Right ventricle myocardium superior (tissue), 1 donor: Measurements from ENCODE around the gene HIC1. TPM values are rescaled to one million over a fixed set of nuclear protein-coding genes. Genes with fewer than 3 reads are reported as not detected.

Source experiments
- ATAC-seq: fragments of 200-7000 bp; cut with Tn5 transposase; one replicate; pipeline ENCODE4 v1.9.1; 2020; ENCODE audit warnings: mild to moderate bottlenecking; ENCODE audit not compliant: poor library complexity
- DNase-seq: peaks from one replicate; pipeline ENCODE4 v3.0.0-alpha.2; 2020
- intact Hi-C: fragments of 100-400 bp; cut with DNase I; formaldehyde crosslinking; loops from one replicate; pipeline ENCODE4 v1.11.2; 2022
- microRNA-seq: library from miRNA; unstranded; fragments of <30 nt; microRNA quantifications from one replicate; pipeline ENCODE4 v1.2.0, GENCODE V29; 2020
- total RNA-seq: library from RNA; stranded (reverse); fragmentation: NEBNext Ultra II Directional; extraction: Animal tissue kit (Norgen Biotek cat#: 25700); gene quantifications from one replicate; pipeline ENCODE4 v1.2.1, GENCODE V29; 2021
- donor health status: DM: no; HTN: yes; CAD: no; lungs with severe emphysema.

Gene HIC1
- total RNA-seq, 1 donor from 2014 or later, result 19.3 TPM

GRCh38 chr17:2106308-2106955 is 51.5 kb downstream of the HIC1 start:
- ATAC-seq (peak; percentile 41), DNase-seq (no peak)
- intact Hi-C loops, result no loop called here

GRCh38 chr17:2107050-2107449 is 52.1 kb downstream of the HIC1 start:
- no peak for DNase-seq
- ATAC-seq, result no peak
- intact Hi-C loops, result no loop called here

GRCh38 chr17:2107506-2107905 is 52.6 kb downstream of the HIC1 start:
- intact Hi-C loops, result no loop called here
- no peak for DNase-seq

GRCh38 chr17:2108170-2108569 is 53.3 kb downstream of the HIC1 start:
- no peak for ATAC-seq
- no peak for DNase-seq
- intact Hi-C loops, result no loop called here

More at GRCh38 chr17:2107506-2107905, 52.6 kb downstream of the HIC1 start:
- peak; percentile 55 for ATAC-seq

- intact Hi-C loops, result no loop called here
- ATAC-seq (no peak), DNase-seq (no peak)
These were observed 55.5 kb downstream of the HIC1 start for GRCh38 chr17:2110436-2110835.

GRCh38 chr17:2111691-2112090 is 56.8 kb downstream of the HIC1 start:
- ATAC-seq, result no peak
- intact Hi-C loops, result no loop called here
- DNase-seq, result no peak

Small RNA genes lying within 50 kb of the gene (microRNA-seq; reads per million reads assigned to microRNA genes)
- 257 reads per million, percentile 66 among the genes with 10 or more reads in this experiment for gene MIR132
- gene MIR212, result 7.1 reads per million, percentile 20 among the genes with 10 or more reads in this experiment

Other genes with a start within 250 kb of the HIC1 start
- 8.6 TPM for gene SMYD4, start 225.2 kb upstream of the HIC1 start, total RNA-seq
- 54.0 TPM for gene RPA1, start 225.1 kb upstream of the HIC1 start, total RNA-seq
- gene RTN4RL1, start 29.8 kb upstream of the HIC1 start, total RNA-seq, result 3.4 TPM
- 26.8 TPM for gene DPH1, start 24.9 kb upstream of the HIC1 start, total RNA-seq
- gene OVCA2, start 13.1 kb upstream of the HIC1 start, total RNA-seq, result 13.7 TPM
- 19.3 TPM for gene SMG6, start 248.7 kb downstream of the HIC1 start, total RNA-seq
- gene SRR, start 248.8 kb downstream of the HIC1 start, total RNA-seq, result 8.3 TPM